OCI-LY1 (cell line): ENCODE results near the gene FAM53B.

Source experiments
- H2AFZ ChIP-seq: fragments of 200-600 bp; sonication (generic), shearing (Covaris generic); 2 replicates; pipeline ENCODE4 v1.6.0; 2014; ENCODE audit warnings: antibody characterized with exemption, mild to moderate bottlenecking, low read length
- H3F3A ChIP-seq: fragments of 200-600 bp; sonication (generic), shearing (Covaris generic); 2 replicates; pipeline ENCODE4 v1.6.0; 2014; ENCODE audit warnings: mild to moderate bottlenecking, antibody characterized with exemption, low read length, moderate library complexity; ENCODE audit not compliant: insufficient read depth
- H3K27ac ChIP-seq: fragments of 200-600 bp; sonication (generic); 2 replicates; pipeline ENCODE4 v1.5.1; 2014; ENCODE audit warnings: low read length, mixed run types, mild to moderate bottlenecking, low read depth; ENCODE audit not compliant: poor library complexity, severe bottlenecking
- H3K27me3 ChIP-seq: fragments of 200-600 bp; sonication (generic); 2 replicates; pipeline ENCODE4 v1.6.0; 2014; ENCODE audit warnings: antibody characterized with exemption, mild to moderate bottlenecking, low read length, moderate library complexity; ENCODE audit not compliant: insufficient read depth
- H3K36me3 ChIP-seq: fragments of 200-600 bp; sonication (generic); 2 replicates; pipeline ENCODE4 v1.6.1; 2014; ENCODE audit warnings: mild to moderate bottlenecking, antibody characterized with exemption, low read length, moderate library complexity, mixed read lengths; ENCODE audit not compliant: insufficient read depth
- H3K4me1 ChIP-seq: fragments of 200-600 bp; sonication (generic); 2 replicates; pipeline ENCODE4 v1.5.1; 2014; ENCODE audit warnings: mild to moderate bottlenecking, low read length, moderate library complexity; ENCODE audit not compliant: insufficient read depth, severe bottlenecking
- H3K4me2 ChIP-seq: fragments of 200-600 bp; sonication (generic), shearing (Covaris generic); 2 replicates; pipeline ENCODE4 v1.6.1; 2014; ENCODE audit warnings: low read length
- H3K4me3 ChIP-seq: fragments of 200-600 bp; sonication (generic); 2 replicates; pipeline ENCODE4 v1.5.1; 2014; ENCODE audit warnings: low read length, low read depth, mild to moderate bottlenecking, mixed read lengths; ENCODE audit not compliant: poor library complexity, severe bottlenecking
- H3K79me2 ChIP-seq: fragments of 200-600 bp; shearing (Covaris generic); 2 replicates; pipeline ENCODE4 v1.6.1; 2016; ENCODE audit warnings: mixed run types, low read length, mixed read lengths; ENCODE audit not compliant: insufficient read depth
- H3K9ac ChIP-seq: fragments of 200-600 bp; sonication (generic), shearing (Covaris generic); 2 replicates; pipeline ENCODE4 v1.6.1; 2014; ENCODE audit warnings: mild to moderate bottlenecking, low read length, mixed read lengths
- H3K9me2 ChIP-seq: fragments of 200-600 bp; sonication (generic), shearing (Covaris generic); 2 replicates; pipeline ENCODE4 v1.6.1; 2014; ENCODE audit warnings: low read depth, mild to moderate bottlenecking, low read length, mixed read lengths
- H3K9me3 ChIP-seq: fragments of 200-600 bp; shearing (Covaris generic); 2 replicates; pipeline ENCODE4 v1.6.1; 2014; ENCODE audit warnings: low read length, mixed read lengths
- H4K20me1 ChIP-seq: fragments of 200-600 bp; sonication (generic), shearing (Covaris generic); 2 replicates; pipeline ENCODE4 v1.6.0; 2016; ENCODE audit warnings: mild to moderate bottlenecking, low read length; ENCODE audit not compliant: insufficient read depth
- EZH2 ChIP-seq: fragments of 200-600 bp; sonication (generic), shearing (Covaris generic); IDR thresholded peaks from 2 replicates; pipeline ENCODE4 v1.8.0; 2017; ENCODE audit warnings: borderline replicate concordance, mixed run types, mild to moderate bottlenecking, antibody characterized with exemption, low read length, moderate library complexity, mixed read lengths
- TF ChIP-seq, protein P1 (sequence below): fragments of 200-600 bp; sonication (generic), shearing (Covaris generic); IDR thresholded peaks from 2 replicates; pipeline ENCODE4 v1.5.1; 2017; ENCODE audit warnings: mild to moderate bottlenecking, antibody characterized with exemption, low read length, moderate library complexity, mixed read lengths

The FAM53B gene

GRCh38 chr10:124739986-124740368 is 4.2 kb downstream of the FAM53B start:
- H3K27ac ChIP-seq, result peak overlapping the region; percentile 86
- no peaks in the 10 kb centered on the region for H3K9me2 ChIP-seq
- H3K79me2 ChIP-seq, result peaks cover 46% of the 10 kb centered on the region
- H3K9ac ChIP-seq, result peak overlapping the region; percentile 41; the same call in 1 of the 2 replicates
- H3K4me3 ChIP-seq, result peak overlapping the region; percentile 89
- peaks cover 7% of the 10 kb centered on the region for H3K36me3 ChIP-seq
- H3K27me3 ChIP-seq, result no peaks in the 10 kb centered on the region
- H4K20me1 ChIP-seq, result no peaks in the 10 kb centered on the region
- H3K9me3 ChIP-seq, result no peaks in the 10 kb centered on the region
- H3F3A ChIP-seq, result no peaks in the 10 kb centered on the region
- peak overlapping the region; percentile 76 for H3K4me2 ChIP-seq
- TF ChIP-seq, protein P1, sequence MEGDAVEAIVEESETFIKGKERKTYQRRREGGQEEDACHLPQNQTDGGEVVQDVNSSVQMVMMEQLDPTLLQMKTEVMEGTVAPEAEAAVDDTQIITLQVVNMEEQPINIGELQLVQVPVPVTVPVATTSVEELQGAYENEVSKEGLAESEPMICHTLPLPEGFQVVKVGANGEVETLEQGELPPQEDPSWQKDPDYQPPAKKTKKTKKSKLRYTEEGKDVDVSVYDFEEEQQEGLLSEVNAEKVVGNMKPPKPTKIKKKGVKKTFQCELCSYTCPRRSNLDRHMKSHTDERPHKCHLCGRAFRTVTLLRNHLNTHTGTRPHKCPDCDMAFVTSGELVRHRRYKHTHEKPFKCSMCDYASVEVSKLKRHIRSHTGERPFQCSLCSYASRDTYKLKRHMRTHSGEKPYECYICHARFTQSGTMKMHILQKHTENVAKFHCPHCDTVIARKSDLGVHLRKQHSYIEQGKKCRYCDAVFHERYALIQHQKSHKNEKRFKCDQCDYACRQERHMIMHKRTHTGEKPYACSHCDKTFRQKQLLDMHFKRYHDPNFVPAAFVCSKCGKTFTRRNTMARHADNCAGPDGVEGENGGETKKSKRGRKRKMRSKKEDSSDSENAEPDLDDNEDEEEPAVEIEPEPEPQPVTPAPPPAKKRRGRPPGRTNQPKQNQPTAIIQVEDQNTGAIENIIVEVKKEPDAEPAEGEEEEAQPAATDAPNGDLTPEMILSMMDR, result no peak
- no peak for TF ChIP-seq EZH2
- H3K4me1 ChIP-seq, result peaks cover 84% of the 10 kb centered on the region
- no peak overlapping the region for H2AFZ ChIP-seq

GRCh38 chr10:124739119-124739921 is 4.9 kb downstream of the FAM53B start:
- H3K79me2 ChIP-seq, result peaks cover 47% of the 10 kb centered on the region
- H3K27me3 ChIP-seq, result no peaks in the 10 kb centered on the region
- no peaks in the 10 kb centered on the region for H3K9me2 ChIP-seq
- peaks cover 7% of the 10 kb centered on the region for H3K36me3 ChIP-seq
- H3K4me1 ChIP-seq, result peaks cover 86% of the 10 kb centered on the region
- peak overlapping the region; percentile 86 for H3K27ac ChIP-seq
- no peaks in the 10 kb centered on the region for H3K9me3 ChIP-seq
- H3K9ac ChIP-seq, result peak overlapping the region; percentile 41; the same call in 1 of the 2 replicates
- no peaks in the 10 kb centered on the region for H4K20me1 ChIP-seq
- TF ChIP-seq, protein P1, result no peak
- TF ChIP-seq EZH2, result no peak
- no peaks in the 10 kb centered on the region for H3F3A ChIP-seq
- peak overlapping the region; percentile 76 for H3K4me2 ChIP-seq
- H2AFZ ChIP-seq, result no peak overlapping the region
- H3K4me3 ChIP-seq, result peak overlapping the region; percentile 89

GRCh38 chr10:124738441-124738840 is 5.7 kb downstream of the FAM53B start:
- no peak for TF ChIP-seq EZH2
- TF ChIP-seq, protein P1, result no peak
- Histone ChIP-seq H3K79me2 (peaks cover 54% of the 10 kb centered on the region), H2AFZ (no peak overlapping the region), H3K36me3 (peaks cover 8% of the 10 kb centered on the region), H3F3A (no peaks in the 10 kb centered on the region), H3K4me1 (peaks cover 95% of the 10 kb centered on the region), H3K9ac (no peak overlapping the region; the same call in 1 of the 2 replicates), H3K27me3 (no peaks in the 10 kb centered on the region), H3K27ac (peak overlapping the region; percentile 86), H3K4me3 (peak overlapping the region; percentile 12), H3K9me2 (no peaks in the 10 kb centered on the region), H3K9me3 (no peaks in the 10 kb centered on the region), H3K4me2 (peak overlapping the region; percentile 76; the same call in 1 of the 2 replicates), H4K20me1 (no peaks in the 10 kb centered on the region)
